GM12874 (cell line): ENCODE data around the gene PIK3AP1.

Experiments used
- TF ChIP-seq, protein P1 (sequence below): IDR thresholded peaks from 2 replicates; pipeline ENCODE4 v1.5.1; 2011; ENCODE audit warnings: low read depth, mild to moderate bottlenecking, control low read depth, low read length, moderate library complexity; ENCODE audit not compliant: insufficient read depth

Gene PIK3AP1

DNA sequence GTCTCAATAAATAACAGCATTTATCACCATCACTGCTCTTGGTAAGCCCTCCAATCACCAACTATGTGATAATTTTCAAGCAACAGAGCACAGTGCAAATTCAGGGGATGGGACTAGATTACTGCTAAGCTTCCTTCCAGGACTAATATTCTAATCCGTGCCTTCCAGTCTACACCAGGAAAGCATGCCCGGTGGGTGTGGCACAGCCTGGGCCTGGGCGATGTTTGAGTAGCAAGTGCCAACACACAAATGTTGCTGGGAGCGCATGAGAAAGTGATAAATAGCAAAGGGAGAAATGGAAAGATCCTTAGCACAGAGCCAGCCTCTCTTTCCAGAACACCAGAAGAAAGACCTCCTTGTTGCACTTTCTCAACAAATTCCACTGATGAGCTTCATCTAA lies 120.0 kb downstream of the PIK3AP1 start:
- TF ChIP-seq, protein P1, sequence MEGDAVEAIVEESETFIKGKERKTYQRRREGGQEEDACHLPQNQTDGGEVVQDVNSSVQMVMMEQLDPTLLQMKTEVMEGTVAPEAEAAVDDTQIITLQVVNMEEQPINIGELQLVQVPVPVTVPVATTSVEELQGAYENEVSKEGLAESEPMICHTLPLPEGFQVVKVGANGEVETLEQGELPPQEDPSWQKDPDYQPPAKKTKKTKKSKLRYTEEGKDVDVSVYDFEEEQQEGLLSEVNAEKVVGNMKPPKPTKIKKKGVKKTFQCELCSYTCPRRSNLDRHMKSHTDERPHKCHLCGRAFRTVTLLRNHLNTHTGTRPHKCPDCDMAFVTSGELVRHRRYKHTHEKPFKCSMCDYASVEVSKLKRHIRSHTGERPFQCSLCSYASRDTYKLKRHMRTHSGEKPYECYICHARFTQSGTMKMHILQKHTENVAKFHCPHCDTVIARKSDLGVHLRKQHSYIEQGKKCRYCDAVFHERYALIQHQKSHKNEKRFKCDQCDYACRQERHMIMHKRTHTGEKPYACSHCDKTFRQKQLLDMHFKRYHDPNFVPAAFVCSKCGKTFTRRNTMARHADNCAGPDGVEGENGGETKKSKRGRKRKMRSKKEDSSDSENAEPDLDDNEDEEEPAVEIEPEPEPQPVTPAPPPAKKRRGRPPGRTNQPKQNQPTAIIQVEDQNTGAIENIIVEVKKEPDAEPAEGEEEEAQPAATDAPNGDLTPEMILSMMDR: no peak

DNA sequence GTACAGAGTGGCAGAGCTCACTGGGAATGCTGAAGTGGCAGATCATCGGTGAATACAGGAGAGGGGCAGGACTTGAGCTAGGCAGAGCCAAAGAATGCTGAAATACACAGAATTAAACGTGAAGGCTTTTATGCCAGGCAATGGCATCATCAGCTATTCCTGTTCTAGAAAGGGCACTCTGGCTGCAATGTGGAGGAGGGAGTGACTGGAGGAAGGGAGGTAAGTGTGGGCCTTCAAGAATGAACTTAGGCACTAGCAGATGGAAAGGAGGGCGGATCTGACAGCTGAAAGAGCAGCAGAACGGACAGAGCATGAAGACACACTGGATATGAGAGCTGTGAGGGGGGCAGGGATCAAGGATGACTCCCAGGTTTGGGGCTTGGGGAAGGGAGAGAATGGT lies 121.5 kb downstream of the PIK3AP1 start:
- TF ChIP-seq, protein P1: no peak

DNA sequence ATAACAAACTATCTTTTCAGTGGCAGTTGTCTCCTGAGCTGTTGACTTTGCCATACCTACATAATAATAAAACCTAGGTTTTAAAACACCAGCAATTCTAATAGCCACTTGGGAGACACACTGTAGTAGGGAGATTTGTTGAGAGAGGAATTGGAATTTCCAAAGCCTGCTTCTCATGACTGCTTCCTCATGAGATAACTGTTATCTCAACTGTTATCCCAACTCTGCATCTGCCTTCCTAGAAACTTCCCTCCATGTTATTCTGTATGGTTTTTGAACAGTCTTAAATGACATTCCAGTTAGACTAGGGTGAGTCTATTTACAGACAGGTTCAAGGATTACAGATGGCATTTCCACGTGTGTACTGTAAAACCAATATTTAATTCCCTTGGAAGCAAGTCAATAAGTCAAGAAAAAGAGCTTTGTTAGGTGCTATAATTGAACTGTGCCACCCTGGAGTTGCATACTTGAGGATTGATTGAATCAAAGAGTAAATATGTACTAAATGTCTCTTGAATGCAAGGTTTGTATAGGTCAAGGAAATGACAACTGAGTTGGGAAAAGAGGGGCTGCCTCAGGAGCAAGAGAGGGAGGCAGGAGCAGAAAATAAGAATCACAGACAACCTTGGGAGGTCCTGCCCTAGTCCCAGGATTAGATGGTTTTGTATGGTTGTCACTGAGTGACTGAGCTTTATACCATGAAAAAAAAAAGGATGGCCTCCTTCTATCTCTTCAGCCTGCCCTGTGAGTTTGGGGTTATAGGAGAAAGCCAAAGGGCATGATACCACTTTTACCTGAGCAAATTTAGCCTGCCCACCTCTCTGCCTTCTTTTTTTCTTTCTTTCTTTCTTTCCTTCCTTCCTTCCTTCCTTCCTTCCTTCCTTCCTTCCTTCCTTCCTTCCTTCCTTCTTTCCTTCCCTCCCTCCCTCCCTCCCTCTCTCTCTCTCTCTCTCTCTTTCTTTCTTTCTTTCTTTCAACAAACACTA lies 123.6 kb downstream of the PIK3AP1 start:
- TF ChIP-seq, protein P1: no peak

GRCh38 chr10:96595741-96596140 lies 124.6 kb downstream of the PIK3AP1 start:
- TF ChIP-seq, protein P1: no peak

DNA sequence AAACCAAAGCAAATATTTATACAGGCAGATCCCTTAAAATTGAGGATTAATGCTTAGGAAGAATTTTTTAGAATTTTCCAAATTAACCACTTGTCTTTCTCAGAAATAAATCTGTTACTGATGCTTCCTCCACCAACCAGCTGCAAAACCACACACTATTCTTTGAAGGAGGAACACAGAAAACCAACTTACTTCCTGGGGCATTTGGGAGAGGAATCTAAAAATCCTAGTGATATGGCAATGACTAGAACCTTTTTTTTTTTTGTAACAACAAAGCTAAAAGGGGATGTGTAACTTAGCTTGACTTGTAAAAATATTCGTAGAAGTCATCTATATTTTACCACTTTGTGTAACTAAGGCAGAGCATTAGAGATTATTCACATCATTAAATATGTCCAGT lies 128.4 kb downstream of the PIK3AP1 start:
- TF ChIP-seq, protein P1: no peak

DNA sequence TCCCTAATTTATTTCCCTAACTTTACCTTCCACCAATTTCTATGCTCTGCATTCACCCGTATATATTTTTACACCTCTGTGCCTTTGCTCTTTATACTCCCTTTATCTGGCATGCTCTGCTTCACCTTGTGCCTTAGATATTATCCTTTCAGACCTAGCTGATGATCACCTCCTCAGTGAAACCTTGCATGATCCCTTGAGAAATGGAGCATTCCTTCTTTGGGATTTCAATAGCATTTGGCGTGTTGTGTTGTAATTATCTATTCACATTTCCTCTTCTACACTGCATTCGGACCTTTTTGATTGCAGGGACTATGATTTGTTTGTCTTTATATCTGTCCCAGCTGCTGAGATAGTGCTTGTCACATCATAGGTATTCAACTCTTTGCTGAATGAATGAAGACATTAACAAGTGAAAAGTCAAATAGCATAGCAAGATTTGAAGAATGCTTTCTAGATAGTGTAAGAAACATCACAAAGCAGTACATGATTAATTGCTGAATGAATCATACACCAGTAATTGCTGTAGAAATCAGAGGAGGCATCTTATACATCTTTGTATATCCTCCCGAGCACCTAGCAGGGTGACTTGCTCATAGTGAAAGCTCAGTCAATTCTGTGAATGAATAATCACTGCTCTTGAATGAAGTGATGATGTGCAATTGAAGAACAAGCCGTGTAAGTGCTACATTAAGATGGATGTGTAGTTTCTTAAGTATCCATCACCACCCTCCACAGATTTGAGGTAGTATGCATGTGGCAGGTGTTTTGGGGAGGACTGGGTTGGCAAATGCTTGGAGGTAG lies 131.5 kb downstream of the PIK3AP1 start:
- TF ChIP-seq, protein P1: no peak

DNA sequence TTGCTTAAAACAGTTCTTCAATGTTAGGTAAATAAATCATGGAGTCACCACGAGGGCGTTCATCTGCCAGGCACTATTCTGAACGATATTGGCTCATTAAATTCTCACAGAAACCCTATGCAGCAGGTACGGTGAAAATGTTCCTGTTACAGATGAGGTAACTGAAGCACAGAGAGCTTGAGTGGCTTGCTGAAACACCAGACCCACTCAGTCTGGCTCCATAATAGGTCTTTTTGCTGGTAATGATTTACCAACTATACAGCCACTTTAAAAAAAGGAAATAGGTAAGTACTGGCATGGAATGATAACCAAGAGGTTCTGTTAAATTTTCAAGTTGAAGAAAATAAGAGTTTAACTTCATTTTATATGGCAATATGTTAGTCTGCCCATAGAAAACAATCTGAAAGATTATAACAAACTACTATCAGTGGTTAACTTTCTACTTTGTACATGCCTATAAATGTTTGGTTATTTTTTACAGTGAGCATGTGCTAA lies 132.2 kb downstream of the PIK3AP1 start:
- TF ChIP-seq, protein P1: no peak
